A549 (cell line): ENCODE measurements around the gene RELN. TPM values are rescaled to one million over a fixed set of nuclear protein-coding genes. Genes with fewer than 3 reads are reported as not detected.
A peak's percentile ranks its signal among the peaks of the same experiment; 100 is the strongest.

Experiments
- ATAC-seq, 2 experiments: fragments of 200-7000 bp in 1 of 2; fragments of >200 bp in 1 of 2; cut with Nextera tagmentation in 1 of 2; cut with Tn5 transposase in 1 of 2; 3 replicates each; pipeline versions ENCODE4 v1.8.0 to v1.9.1; 2018 to 2020; ENCODE audit warnings: mild to moderate bottlenecking in 1 of 2, moderate library complexity in 1 of 2
- CTCF ChIA-PET: fragments of 300-600 bp; sonication (Branson Sonifier 250); formaldehyde crosslinking; extraction: SDS; loops from one replicate; lab custom pipeline; 2021; ENCODE audit warnings: antibody characterized with exemption, inconsistent platforms; lab: Yijun Ruan, JAX
- POLR2A ChIA-PET: fragments of 350-600 bp; formaldehyde crosslinking; extraction: SDS; loops from one replicate; lab custom pipeline; 2021; ENCODE audit warnings: antibody characterized with exemption, inconsistent platforms; lab: Yijun Ruan, JAX
- DNase-seq, 2 experiments: peaks; one replicate each; pipeline versions ENCODE4 v3.0.0 to v3.0.0-alpha.2; 2011 to 2016; ENCODE audit warnings: low read depth in 1 of 2, low spot score in 1 of 2
- FAIRE-seq: peaks from 2 replicates; lab custom pipeline; 2011; peaks lifted over from hg19 to GRCh38; lab: Jason Lieb, UNC
- H3K27ac ChIP-seq, 2 experiments: fragments of >200 bp; sonication (Bioruptor Twin); formaldehyde crosslinking; 3 replicates each; pipeline ENCODE4 v1.5.1; 2016 to 2017
- H3K4me1 ChIP-seq: fragments of >200 bp; sonication (Bioruptor Twin); formaldehyde crosslinking; 3 replicates; pipeline ENCODE4 v1.6.1; 2016
- H3K4me2 ChIP-seq: fragments of >200 bp; sonication (Bioruptor Twin); formaldehyde crosslinking; 3 replicates; pipeline ENCODE4 v1.6.1; 2016
- H3K4me3 ChIP-seq: fragments of >200 bp; sonication (Bioruptor Twin); formaldehyde crosslinking; 3 replicates; pipeline ENCODE4 v1.5.1; 2016
- H3K9me3 ChIP-seq: fragments of >200 bp; sonication (Bioruptor Twin); formaldehyde crosslinking; 3 replicates; pipeline ENCODE4 v1.6.1; 2016
- CBX8 ChIP-seq: fragments of 200-600 bp; sonication (generic); IDR thresholded peaks from 2 replicates; pipeline ENCODE4 v1.6.1; 2016
- CHD4 ChIP-seq: fragments of 200-600 bp; sonication (generic); IDR thresholded peaks from 2 replicates; pipeline ENCODE4 v1.6.1; 2016; ENCODE audit warnings: antibody characterized with exemption, mild to moderate bottlenecking, borderline replicate concordance
- EP300 ChIP-seq, 2 experiments: fragments of >200 bp; sonication (Bioruptor Twin); formaldehyde crosslinking; IDR thresholded peaks; 2 replicates in 1 of 2; 3 replicates in 1 of 2; pipeline ENCODE4 v1.6.1; 2016 to 2017
- ESRRA ChIP-seq: fragments of 150-350 bp; IDR thresholded peaks from 2 replicates; pipeline ENCODE4 v1.6.1; 2014; ENCODE audit warnings: mild to moderate bottlenecking, low read length, borderline replicate concordance
- GATA3 ChIP-seq: IDR thresholded peaks from 2 replicates; pipeline ENCODE4 v1.6.1; 2012; ENCODE audit warnings: borderline replicate concordance
- HDAC2 ChIP-seq: fragments of 200-600 bp; sonication (generic); IDR thresholded peaks from 2 replicates; pipeline ENCODE4 v1.6.1; 2016
- HOXB13 ChIP-seq: fragments of 250-450 bp; sonication (Bioruptor Pico); IDR thresholded peaks from 2 replicates; pipeline ENCODE4 v1.5.0; 2020; ENCODE audit warnings: low read depth, mild to moderate bottlenecking, moderate library complexity
- JUN ChIP-seq, 2 experiments: fragments of >200 bp; sonication (Bioruptor Twin); formaldehyde crosslinking; IDR thresholded peaks; 2 replicates in 1 of 2; 3 replicates in 1 of 2; pipeline ENCODE4 v1.6.1; 2016 to 2017
- NPAS2 ChIP-seq: fragments of 250-450 bp; sonication (Bioruptor Pico); IDR thresholded peaks from 2 replicates; pipeline ENCODE4 v1.8.0; 2022; ENCODE audit warnings: mild to moderate bottlenecking, moderate library complexity, borderline replicate concordance
- RAD21 ChIP-seq, 2 experiments: fragments of >200 bp in 1 of 2; sonication (Bioruptor Twin) in 1 of 2; formaldehyde crosslinking in 1 of 2; IDR thresholded peaks in 1 of 2; conservative IDR thresholded peaks in 1 of 2; 2 replicates in 1 of 2; 3 replicates in 1 of 2; pipeline ENCODE4 v1.6.1; 2012 to 2018; ENCODE audit warnings: inconsistent platforms in 1 of 2
- RFX5 ChIP-seq: fragments of 450-650 bp; IDR thresholded peaks from 2 replicates; pipeline ENCODE4 v1.7.1; 2014; ENCODE audit warnings: antibody characterized with exemption, mild to moderate bottlenecking, moderate library complexity
- TFCP2L1 ChIP-seq: fragments of 250-450 bp; sonication (Bioruptor Pico); IDR thresholded peaks from 2 replicates; pipeline ENCODE4 v1.5.0; 2021; ENCODE audit warnings: mild to moderate bottlenecking
- ZC3H11A ChIP-seq: fragments of 450-650 bp; IDR thresholded peaks from 2 replicates; pipeline ENCODE4 v1.6.1; 2014; ENCODE audit warnings: antibody characterized with exemption, mild to moderate bottlenecking
- ZFP36 ChIP-seq: fragments of 450-650 bp; IDR thresholded peaks from 2 replicates; pipeline ENCODE4 v1.6.1; 2014; ENCODE audit warnings: borderline replicate concordance; ENCODE audit not compliant: partially characterized antibody
- ZNF302 ChIP-seq: fragments of 250-450 bp; sonication (Bioruptor Pico); IDR thresholded peaks from 2 replicates; pipeline ENCODE4 v1.9.0; 2021; ENCODE audit warnings: inconsistent platforms, mild to moderate bottlenecking, moderate library complexity
- WGBS: methylation state at CpG from one replicate; pipeline ENCODE4 v1.1.6; 2017; ENCODE audit errors: missing lambda C conversion rate; 5-methylcytosine and 5-hydroxymethylcytosine counted together
- polyA plus RNA-seq, 4 experiments: library from polyadenylated mRNA; depleted of rRNA in 3 of 4; stranded (reverse); fragments of >200 nt; fragmentation: RNase III in 1 of 4; extraction: RNeasy Plus Mini Kit Qiagen cat#74134 plus additional on column Dnase treatment in 1 of 4; gene quantifications; 2 replicates in 3 of 4; 3 replicates in 1 of 4; pipeline ENCODE4 v1.2.3, GENCODE V29; 2011 to 2017
- TF ChIP-seq, protein P1 (sequence below): fragments of >200 bp; sonication (Bioruptor Twin); formaldehyde crosslinking; IDR thresholded peaks from 2 replicates; pipeline ENCODE4 v1.6.1; 2016
- TF ChIP-seq, protein P2 (sequence below): fragments of 250-450 bp; sonication (Bioruptor Pico); IDR thresholded peaks from 2 replicates; pipeline ENCODE4 v1.5.0; 2020; ENCODE audit warnings: low read depth, mild to moderate bottlenecking, moderate library complexity
- TF ChIP-seq, protein P3 (sequence below): fragments of 450-650 bp; IDR thresholded peaks from 2 replicates; pipeline ENCODE4 v1.6.1; 2014; ENCODE audit warnings: antibody characterized with exemption
- TF ChIP-seq, protein P4 (sequence below): IDR thresholded peaks from 2 replicates; pipeline ENCODE4 v1.6.1; 2012
- TF ChIP-seq, protein P5 (sequence below): fragments of 250-450 bp; sonication (Bioruptor Pico); IDR thresholded peaks from 2 replicates; pipeline ENCODE4 v1.5.0; 2021; ENCODE audit warnings: mild to moderate bottlenecking, moderate library complexity, borderline replicate concordance
- TF ChIP-seq, protein P6 (sequence below): fragments of >200 bp; sonication (Bioruptor Twin); formaldehyde crosslinking; IDR thresholded peaks from 3 replicates; pipeline ENCODE4 v1.6.1; 2016
- TF ChIP-seq, protein P7 (sequence below): fragments of 150-350 bp; IDR thresholded peaks from 2 replicates; pipeline ENCODE4 v1.6.1; 2014; ENCODE audit warnings: low read depth, mild to moderate bottlenecking, low read length

Gene RELN
- polyA plus RNA-seq, 2 of the 4 experiments (the other 2 are of a cell fraction), result not detected

DNA sequence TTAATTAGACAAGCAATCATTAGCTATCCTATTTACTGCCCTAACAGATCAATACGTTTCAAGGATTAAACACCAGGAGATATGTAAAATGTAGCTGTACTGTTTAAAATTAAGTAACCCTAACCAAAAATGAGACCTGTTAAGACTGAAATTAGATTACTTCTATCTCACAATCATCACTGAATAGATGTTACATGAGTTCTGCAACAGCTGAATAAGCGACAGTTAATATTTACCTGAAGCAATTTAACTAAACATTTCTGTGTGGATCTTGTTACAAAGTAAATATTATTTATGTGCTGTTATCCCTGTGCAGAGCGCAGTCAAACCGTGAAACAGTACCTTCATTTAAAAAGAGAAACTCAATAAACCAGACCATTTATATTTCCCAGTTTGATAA, 122.5 kb downstream of the RELN start:
- Histone ChIP-seq H3K4me1 (no peaks in the 10 kb centered on the region), H3K9me3 (no peaks in the 10 kb centered on the region), H3K4me2 (no peak overlapping the region), H3K4me3 (no peak overlapping the region), H3K27ac (no peak overlapping the region)
- CTCF ChIA-PET, result interaction anchor here (1.3 kb wide), 1 partner anchor 66 kb away, joined by 3 read pairs; no protein-coding TSS in a partner anchor
- 3% methylated on average over 4 of the region's 4 CpGs for WGBS
- POLR2A ChIA-PET, result no interaction called here
- TF ChIP-seq HOXB13 (CRISPR knock-in tag) (no peak), ZNF302 (no peak), GATA3 (no peak)
- TF ChIP-seq, protein P1, sequence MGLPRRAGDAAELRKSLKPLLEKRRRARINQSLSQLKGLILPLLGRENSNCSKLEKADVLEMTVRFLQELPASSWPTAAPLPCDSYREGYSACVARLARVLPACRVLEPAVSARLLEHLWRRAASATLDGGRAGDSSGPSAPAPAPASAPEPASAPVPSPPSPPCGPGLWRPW, result no peak
- TF ChIP-seq, protein P2, sequence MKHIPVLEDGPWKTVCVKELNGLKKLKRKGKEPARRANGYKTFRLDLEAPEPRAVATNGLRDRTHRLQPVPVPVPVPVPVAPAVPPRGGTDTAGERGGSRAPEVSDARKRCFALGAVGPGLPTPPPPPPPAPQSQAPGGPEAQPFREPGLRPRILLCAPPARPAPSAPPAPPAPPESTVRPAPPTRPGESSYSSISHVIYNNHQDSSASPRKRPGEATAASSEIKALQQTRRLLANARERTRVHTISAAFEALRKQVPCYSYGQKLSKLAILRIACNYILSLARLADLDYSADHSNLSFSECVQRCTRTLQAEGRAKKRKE, result no peak
- ATAC-seq, result no peak
- FAIRE-seq, result no peak
- DNase-seq, result no peak

DNA sequence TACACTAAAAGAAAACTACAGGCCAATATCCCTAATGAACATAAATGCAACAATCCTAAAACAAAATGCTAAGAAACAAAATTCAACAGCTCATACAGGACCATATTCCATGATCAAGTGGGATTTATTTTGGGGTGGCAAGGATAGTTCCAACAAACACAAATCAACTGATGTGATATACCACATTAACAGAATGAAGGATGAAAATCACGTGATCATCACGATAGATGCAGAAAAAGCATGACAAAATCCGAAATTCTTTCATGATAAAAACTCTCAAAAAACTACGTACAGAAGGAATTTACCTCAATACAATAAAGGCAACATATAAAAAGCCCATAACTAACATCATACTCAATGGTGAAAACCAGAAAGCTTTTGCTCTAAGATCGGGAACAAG, 124.0 kb downstream of the RELN start:
- H3K4me2 ChIP-seq, result no peak overlapping the region
- FAIRE-seq (no peak), ATAC-seq (no peak), DNase-seq (no peak)
- H3K4me1 ChIP-seq, result no peaks in the 10 kb centered on the region
- H3K4me3 ChIP-seq, result no peak overlapping the region
- CTCF ChIA-PET, result no interaction called here
- H3K27ac ChIP-seq, result no peak overlapping the region
- no peaks in the 10 kb centered on the region for H3K9me3 ChIP-seq
- TF ChIP-seq CHD4, result no peak
- TF ChIP-seq, protein P3, sequence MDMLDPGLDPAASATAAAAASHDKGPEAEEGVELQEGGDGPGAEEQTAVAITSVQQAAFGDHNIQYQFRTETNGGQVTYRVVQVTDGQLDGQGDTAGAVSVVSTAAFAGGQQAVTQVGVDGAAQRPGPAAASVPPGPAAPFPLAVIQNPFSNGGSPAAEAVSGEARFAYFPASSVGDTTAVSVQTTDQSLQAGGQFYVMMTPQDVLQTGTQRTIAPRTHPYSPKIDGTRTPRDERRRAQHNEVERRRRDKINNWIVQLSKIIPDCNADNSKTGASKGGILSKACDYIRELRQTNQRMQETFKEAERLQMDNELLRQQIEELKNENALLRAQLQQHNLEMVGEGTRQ, result peak; percentile 30; the same call in 1 of the 2 replicates
- 4% methylated on average over 5 of the region's 5 CpGs for WGBS
- POLR2A ChIA-PET, result no interaction called here

DNA sequence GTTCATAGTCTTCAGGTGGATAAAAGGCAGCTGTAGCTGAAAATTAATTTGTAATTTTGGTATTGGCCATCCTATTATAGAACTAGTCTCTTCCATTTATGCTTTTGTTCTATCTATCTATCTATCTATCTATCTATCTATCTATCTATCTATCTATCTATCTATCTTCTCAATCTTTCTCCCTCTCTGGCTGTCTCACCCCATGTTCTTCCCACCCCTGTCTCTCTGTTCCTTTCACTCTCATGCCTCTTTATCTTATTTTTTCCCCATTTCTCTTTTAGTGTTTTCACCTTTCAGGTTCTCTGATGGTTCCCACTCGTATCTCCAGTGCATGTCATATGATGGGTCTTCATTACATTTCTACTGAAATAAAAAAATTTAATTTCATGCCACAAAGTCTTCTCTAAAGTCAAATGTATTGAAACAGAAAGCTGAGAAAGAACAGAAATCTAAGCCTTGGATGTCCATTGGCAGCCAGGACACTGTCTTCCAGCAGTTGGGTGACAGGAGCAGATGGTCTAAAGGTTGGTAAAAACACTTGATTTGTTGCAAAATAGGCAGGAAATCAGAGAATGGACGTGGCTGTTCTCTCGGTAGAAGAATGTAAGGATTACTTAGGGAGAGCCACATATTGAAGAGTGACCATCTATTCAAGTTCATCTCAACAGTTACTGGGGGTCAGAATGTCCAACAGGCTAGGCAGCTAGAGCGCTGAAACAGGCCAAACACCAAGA, 127.0 kb downstream of the RELN start:
- ChIA-PET CTCF (no interaction called here), POLR2A (no interaction called here)
- H3K4me3 ChIP-seq, result no peak overlapping the region
- 5% methylated on average over 4 of the region's 4 CpGs for WGBS
- FAIRE-seq (no peak), ATAC-seq (no peak), DNase-seq (no peak)
- H3K9me3 ChIP-seq, result no peaks in the 10 kb centered on the region
- no peaks in the 10 kb centered on the region for H3K4me1 ChIP-seq
- TF ChIP-seq EP300 (IDR thresholded peaks at IDR 0.05), result no peak
- no peak for TF ChIP-seq ESRRA
- no peak for TF ChIP-seq GATA3
- TF ChIP-seq, protein P4, sequence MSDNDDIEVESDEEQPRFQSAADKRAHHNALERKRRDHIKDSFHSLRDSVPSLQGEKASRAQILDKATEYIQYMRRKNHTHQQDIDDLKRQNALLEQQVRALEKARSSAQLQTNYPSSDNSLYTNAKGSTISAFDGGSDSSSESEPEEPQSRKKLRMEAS, result no peak
- no peak for TF ChIP-seq RFX5
- TF ChIP-seq ZC3H11A, result no peak
- no peak overlapping the region for H3K27ac ChIP-seq
- no peak overlapping the region for H3K4me2 ChIP-seq

DNA sequence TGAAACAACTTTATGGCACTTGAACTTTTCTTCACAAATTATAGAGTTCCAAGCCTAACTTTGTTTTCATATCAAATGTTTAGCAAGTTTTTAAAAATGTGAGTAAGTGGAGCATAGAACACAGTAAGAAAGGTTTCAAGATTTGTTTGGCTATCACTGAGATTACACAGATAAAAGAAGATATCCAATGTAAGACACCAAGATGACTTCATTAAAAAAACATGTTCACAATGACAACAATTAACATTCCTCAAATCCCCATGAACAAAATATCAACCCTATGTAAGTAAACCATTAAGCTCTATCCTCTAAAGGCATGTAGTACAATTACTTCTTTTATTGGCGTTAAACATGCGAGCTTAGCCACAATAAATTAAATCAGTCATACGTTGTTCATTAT, 129.7 kb downstream of the RELN start:
- ChIA-PET POLR2A (no interaction called here), CTCF (no interaction called here)
- no peaks in the 10 kb centered on the region for H3K4me1 ChIP-seq
- ATAC-seq (no peak), FAIRE-seq (no peak), DNase-seq (no peak)
- WGBS, result 38% methylated on average over 3 of the region's 3 CpGs
- no peak overlapping the region for H3K27ac ChIP-seq
- H3K9me3 ChIP-seq, result no peaks in the 10 kb centered on the region
- H3K4me2 ChIP-seq, result no peak overlapping the region
- no peak overlapping the region for H3K4me3 ChIP-seq
- TF ChIP-seq, protein P5, sequence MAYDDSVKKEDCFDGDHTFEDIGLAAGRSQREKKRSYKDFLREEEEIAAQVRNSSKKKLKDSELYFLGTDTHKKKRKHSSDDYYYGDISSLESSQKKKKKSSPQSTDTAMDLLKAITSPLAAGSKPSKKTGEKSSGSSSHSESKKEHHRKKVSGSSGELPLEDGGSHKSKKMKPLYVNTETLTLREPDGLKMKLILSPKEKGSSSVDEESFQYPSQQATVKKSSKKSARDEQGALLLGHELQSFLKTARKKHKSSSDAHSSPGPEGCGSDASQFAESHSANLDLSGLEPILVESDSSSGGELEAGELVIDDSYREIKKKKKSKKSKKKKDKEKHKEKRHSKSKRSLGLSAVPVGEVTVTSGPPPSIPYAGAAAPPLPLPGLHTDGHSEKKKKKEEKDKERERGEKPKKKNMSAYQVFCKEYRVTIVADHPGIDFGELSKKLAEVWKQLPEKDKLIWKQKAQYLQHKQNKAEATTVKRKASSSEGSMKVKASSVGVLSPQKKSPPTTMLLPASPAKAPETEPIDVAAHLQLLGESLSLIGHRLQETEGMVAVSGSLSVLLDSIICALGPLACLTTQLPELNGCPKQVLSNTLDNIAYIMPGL (CRISPR knock-in tag), result no peak
- no peak for TF ChIP-seq HDAC2
- TF ChIP-seq, protein P6, sequence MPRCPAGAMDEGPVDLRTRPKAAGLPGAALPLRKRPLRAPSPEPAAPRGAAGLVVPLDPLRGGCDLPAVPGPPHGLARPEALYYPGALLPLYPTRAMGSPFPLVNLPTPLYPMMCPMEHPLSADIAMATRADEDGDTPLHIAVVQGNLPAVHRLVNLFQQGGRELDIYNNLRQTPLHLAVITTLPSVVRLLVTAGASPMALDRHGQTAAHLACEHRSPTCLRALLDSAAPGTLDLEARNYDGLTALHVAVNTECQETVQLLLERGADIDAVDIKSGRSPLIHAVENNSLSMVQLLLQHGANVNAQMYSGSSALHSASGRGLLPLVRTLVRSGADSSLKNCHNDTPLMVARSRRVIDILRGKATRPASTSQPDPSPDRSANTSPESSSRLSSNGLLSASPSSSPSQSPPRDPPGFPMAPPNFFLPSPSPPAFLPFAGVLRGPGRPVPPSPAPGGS, result no peak
- TF ChIP-seq GATA3, result no peak
- no peak for TF ChIP-seq JUN (IDR thresholded peaks at IDR 0.05)
- TF ChIP-seq, protein P7, sequence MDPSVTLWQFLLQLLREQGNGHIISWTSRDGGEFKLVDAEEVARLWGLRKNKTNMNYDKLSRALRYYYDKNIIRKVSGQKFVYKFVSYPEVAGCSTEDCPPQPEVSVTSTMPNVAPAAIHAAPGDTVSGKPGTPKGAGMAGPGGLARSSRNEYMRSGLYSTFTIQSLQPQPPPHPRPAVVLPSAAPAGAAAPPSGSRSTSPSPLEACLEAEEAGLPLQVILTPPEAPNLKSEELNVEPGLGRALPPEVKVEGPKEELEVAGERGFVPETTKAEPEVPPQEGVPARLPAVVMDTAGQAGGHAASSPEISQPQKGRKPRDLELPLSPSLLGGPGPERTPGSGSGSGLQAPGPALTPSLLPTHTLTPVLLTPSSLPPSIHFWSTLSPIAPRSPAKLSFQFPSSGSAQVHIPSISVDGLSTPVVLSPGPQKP, result no peak
- no peak for TF ChIP-seq ZFP36
- no peak for TF ChIP-seq NPAS2 (CRISPR knock-in tag)
- TF ChIP-seq CBX8, result no peak
- TF ChIP-seq TFCP2L1, result no peak
- no peak for TF ChIP-seq RAD21 (conservative IDR thresholded peaks at IDR 0.05 in 1 of 2, IDR thresholded peaks at IDR 0.05 in 1 of 2)
